ENCODE results near the gene TUFM.
"Not testable (repeated sequence)": the region's sequence is repeated elsewhere in the genome, so short reads cannot be mapped to it uniquely, and the experiment has no call there.

The TUFM gene

DNA sequence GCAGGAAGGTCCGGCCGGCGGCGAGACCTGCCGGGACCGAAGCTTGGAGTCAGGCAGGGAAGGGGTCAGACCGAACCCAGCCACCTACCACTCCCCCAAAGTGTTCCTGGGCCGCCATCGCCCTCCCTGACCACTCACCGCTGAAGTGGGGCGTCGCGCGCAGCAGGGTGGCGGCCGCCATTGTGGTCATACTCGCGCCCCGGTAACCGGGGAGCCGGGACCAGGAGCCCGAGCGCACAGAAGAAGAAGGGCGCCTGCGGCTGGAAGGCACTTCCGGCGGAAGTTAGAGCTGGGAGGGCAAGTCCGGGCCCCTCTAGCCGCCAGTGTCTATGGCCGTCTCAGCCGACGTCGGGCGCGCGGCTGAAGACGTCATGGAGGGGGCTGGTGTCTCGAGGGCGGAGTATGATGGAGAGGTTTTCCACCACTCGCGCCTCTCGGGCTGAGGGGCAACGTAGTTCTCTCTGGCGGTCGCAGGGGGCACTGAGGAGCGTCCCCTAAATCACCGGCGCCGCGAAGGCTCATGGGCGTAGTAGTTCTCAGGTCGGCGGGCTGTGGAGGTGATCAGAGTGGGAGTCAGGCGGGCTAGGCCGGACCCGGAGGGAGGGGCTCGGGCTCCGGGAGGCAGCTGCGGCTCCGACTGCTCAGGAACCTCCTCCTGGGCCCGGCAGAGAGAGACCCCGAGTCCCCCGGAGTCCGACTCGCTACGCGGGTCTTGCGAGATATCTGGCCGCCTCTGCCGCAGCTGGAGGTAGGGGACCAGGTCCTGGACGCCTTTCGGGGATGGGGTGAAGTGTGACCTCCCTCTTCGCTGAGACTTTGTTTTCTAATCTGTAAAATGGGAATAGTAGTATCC, at the start of gene TUFM:
TSS of gene TUFM (minus strand) at position 269 of the 853 bp plus-strand sequence. CDS start at position 190, 79 bp downstream.
- DNase-seq = peak; percentile 99

- no peak for DNase-seq
Observed at GRCh38 chr16:28895609-28896008, 49.5 kb upstream of the TUFM start.

- DNase-seq = no peak
Observed at GRCh38 chr16:28893291-28893690, 47.1 kb upstream of the TUFM start.

- DNase-seq = no peak
Observed at GRCh38 chr16:28891964-28892890, 46.1 kb upstream of the TUFM start.

GRCh38 chr16:28890355-28890754, 44.2 kb upstream of the TUFM start:
- not testable (repeated sequence) for DNase-seq

GRCh38 chr16:28886945-28887344, 40.8 kb upstream of the TUFM start:
- no peak for DNase-seq

GRCh38 chr16:28884045-28884444, 37.9 kb upstream of the TUFM start:
- DNase-seq = no peak

GRCh38 chr16:28883221-28883996, 37.3 kb upstream of the TUFM start:
- DNase-seq = no peak

- DNase-seq = no peak
Observed at GRCh38 chr16:28882551-28883160, 36.5 kb upstream of the TUFM start.

DNA sequence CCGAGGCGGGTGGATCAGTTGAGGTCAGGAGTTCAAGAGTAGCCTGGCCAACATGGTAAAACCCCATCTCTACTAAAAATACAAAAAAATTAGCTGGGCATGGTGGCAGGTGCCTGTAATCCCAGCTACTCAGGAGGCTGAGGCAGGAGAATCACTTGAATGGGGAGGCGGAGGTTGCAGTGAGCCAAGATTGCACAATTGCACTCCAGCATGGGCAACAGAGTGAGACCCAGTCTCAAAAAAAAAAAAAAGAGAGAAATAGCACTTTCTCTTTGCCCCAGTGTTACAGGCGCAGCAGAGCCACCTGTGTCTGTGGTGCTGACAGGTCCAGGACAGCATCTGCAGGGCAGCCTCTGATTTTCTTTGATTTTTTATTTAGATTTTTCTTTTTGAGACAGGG, 35.4 kb upstream of the TUFM start:
- DNase-seq = not testable (repeated sequence)

GRCh38 chr16:28880955-28881354, 34.8 kb upstream of the TUFM start:
- DNase-seq = no peak

- no peak for DNase-seq
Observed at GRCh38 chr16:28880589-28880915, 34.4 kb upstream of the TUFM start.

- DNase-seq = peak; percentile 95
Observed at GRCh38 chr16:28879841-28880588, 33.9 kb upstream of the TUFM start.

- DNase-seq = no peak
Observed at GRCh38 chr16:28879261-28879840, 33.2 kb upstream of the TUFM start.

DNA sequence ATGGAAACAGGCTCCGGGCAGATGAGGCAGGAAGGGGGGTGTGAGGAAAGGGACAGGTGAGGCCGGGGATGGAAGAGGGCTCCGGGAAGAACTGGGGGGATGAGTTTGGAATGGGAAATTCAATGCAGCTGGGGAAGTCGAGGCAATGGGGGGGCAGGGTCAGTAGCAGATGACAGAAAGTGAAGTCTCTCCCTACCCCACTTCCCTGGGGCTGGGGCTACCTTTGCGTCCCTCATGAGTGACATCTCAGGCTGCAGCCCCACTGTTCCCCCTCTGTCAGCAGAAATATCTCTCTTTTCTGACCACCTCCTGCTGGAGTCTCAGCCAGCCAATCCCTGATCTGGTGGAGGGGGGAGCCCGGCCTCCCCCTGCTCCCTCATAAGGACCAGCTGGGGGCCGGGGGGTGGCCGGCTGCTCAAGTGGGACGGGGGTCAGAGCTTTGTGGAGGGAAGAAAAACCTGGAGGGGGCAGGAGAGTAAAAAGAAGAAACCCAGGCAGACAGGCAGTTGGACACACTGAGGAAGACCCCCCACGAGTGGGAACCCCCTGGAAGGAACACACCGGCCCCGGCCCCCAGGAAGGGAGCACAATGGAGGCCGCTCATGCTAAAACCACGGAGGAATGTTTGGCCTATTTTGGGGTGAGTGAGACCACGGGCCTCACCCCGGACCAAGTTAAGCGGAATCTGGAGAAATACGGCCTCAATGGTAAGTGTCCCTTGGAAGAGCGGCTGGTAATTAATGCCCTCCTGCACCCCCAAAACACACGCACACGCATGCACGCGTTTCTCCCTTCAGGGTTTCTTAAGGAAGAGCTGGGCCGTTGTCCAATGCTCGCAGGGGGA, 32.2 kb upstream of the TUFM start, which contains the start of gene ATP2A1:
TSS of gene ATP2A1 (plus strand) at position 406 of the 844 bp plus-strand sequence. CDS start at position 590, 184 bp downstream.
- no peak for DNase-seq

- no peak for DNase-seq
Observed at GRCh38 chr16:28877655-28878000, 31.5 kb upstream of the TUFM start.

DNA sequence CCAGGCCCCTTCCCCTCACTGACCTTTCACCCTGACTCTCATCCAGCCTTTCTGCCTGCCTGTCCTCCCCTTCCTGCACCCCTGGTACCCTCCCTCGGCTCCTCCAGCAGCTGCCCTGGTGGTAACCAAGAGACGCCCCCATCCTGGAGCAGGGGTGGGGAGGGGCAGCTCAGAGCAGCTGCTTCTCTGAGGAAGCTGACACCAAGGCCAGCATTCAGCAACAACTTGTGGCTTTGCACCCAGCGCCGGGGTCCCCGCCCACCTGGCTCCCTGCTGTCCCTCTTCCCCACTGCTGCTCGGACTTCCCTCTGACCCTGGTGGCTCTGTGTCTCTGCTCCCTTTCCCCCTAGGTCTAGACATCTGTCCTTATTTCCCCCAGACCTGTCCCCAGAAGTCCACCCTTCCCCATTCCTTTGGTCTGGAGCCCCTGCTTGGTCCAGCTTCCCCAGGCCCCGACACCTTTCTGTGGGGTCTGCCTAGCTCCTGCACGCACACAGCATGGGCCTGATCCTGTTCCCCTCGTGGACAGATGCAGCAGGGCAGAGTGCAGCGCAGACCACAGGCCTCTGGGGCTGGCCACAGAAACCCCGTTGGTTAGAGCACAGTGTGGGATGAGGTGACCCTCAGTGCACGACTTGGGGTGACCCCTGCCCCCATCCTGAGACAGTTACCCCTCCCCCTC, 31.0 kb upstream of the TUFM start:
- DNase-seq = no peak

DNA sequence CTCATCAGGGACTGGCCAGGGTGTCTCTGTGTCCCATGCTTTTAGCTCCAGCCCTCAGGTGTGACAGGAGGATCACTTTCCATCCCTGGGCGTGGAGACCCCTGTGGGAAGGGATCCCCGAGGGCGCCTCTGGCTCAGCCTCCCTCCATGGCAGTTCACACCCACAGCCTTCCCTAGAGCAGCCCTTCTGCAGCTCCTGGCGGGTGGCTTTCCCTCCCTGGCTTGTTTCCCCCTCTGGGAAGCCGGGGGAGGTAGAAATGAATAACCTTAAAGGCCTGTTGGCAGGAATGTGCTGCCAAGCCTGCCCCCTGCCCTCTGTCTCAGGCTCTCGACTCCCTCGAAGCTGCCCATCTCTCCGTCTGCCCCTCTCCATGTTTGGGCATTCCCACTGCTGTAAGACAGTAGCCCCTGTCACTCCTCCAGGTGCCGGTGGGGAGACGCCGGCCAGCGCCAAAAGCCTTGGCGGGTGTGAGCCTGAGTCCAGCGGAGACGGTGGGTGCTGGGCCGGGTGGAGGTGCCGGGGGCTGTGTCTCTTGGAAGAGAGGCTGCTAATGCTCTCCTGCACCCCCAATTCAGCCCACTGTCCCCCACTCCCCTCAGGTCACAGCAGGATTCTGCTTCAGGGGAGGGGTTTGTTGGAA, 30.0 kb upstream of the TUFM start:
- no peak for DNase-seq
